CD4-positive, alpha-beta T cell treated with Interleukin-10 for 1 hour (primary cell): Measurements from ENCODE around the gene P2RY8.
"Not testable (repeated sequence)": the region's sequence is repeated elsewhere in the genome, so short reads cannot be mapped to it uniquely, and the experiment has no call there.

Experiments used
- DNase-seq: peaks from one replicate; pipeline ENCODE4 v3.0.0-alpha.2; 2020

P2RY8 gene, protein sequence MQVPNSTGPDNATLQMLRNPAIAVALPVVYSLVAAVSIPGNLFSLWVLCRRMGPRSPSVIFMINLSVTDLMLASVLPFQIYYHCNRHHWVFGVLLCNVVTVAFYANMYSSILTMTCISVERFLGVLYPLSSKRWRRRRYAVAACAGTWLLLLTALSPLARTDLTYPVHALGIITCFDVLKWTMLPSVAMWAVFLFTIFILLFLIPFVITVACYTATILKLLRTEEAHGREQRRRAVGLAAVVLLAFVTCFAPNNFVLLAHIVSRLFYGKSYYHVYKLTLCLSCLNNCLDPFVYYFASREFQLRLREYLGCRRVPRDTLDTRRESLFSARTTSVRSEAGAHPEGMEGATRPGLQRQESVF

DNA sequence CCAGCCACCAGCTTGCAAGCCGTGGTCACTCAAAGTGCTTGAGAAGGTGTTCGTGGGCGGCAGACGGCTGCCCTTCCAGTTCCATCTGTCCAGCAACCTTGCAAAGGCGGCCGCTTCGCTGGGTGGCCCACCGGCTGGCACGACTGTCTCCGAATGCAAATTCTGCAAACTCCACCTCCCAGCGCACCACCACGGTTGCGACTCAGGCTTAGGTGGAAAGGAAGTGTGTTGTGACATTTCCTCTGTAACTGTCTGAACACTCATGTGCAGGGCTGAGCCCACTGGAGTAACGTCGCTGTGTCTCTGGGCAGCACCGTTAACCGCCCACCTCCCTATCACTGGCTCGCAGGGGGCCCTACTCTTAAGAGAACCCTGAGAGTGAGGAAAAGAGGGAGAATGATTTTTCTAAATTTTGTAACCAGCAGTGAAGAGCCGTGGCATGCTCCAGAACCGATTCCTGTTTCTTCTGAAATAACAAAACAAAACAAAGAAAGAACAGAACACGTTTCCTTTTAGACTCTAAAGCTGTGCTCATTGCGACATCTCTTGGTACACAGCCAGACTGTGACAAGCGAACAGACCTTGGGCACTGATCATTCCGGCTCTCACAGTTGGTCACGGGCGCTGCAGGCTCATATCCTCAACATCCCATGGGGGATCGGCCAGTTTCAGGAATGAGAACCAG lies at the start of gene P2RY8:
P2RY8 (minus strand) TSS at position 155 of the 685 bp plus-strand sequence. CDS start 70,627 bp downstream, outside the sequence.
- DNase-seq = peak; percentile 78

DNA sequence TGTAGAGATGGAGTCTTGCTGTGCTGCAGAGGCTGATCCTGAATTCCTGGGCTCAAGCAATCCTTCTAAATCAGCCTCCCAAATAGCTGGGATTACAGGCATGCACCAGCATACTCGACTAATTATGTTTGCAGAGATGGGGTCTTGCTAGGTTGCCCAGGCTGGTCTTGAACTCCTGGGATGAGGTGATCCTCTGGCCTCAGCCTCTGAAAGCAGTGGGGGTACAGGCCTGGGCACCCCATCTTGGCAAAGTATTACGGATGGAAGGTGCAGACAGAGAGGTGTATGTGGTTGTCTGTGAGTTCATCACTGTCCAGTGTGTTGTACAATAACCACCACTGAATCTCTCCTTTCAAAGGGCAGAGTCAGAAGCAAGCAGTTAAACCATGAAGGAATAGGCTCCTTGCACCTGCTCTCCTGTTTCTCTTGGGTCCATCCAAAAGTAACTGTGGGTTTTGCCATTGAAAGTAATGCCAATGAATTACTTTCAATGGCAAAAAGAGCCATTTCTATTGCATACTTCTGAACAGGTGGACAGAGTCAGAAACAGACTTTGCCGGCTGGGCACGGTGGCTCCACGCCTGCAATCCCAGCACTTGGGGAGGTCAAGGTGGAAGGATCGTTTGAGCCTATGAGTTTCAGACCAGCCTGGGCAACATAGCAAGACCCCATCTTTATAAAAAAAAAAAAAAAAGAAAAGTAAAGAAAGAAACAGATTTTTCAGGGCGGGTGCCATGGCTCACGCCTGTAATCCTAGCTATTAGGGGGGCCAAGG lies 47.4 kb upstream of the P2RY8 start:
- DNase-seq = no peak

DNA sequence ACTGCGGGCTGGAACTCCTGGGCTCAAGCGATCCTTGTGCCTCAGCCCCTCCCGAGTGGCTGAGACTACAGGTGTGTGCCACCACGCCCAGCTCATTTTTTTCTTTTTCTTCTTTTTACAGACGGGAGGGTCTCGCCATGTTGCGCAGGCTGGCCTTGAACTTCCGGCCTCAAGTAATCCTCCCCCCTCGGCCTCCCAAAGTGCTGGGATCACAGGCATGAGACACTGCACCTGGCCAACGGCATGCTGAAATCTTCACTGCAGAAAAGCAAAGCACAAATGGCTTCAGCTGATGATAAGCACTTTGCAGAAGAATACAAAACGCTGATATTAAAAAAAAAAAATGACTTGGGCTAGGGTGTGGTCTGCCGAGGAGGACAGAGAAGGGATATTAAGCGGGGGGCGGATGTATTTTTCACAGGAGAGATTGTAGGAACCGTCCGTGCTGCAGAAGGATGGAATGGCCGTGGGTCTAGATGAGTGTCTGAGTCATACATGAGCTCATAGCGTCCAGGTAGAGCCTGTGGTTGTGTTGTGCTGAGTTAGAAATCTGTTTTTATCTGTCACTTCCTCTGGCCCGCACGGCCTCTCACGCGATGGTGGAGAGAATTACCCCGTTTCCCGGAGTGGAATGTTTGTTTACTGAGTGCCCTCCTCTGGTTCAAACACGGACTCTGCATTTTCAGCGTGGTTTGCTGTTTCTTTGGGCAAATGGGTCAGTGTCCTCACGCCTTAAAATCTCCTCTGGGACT lies 45.9 kb upstream of the P2RY8 start:
- peak; percentile 68 for DNase-seq

DNA sequence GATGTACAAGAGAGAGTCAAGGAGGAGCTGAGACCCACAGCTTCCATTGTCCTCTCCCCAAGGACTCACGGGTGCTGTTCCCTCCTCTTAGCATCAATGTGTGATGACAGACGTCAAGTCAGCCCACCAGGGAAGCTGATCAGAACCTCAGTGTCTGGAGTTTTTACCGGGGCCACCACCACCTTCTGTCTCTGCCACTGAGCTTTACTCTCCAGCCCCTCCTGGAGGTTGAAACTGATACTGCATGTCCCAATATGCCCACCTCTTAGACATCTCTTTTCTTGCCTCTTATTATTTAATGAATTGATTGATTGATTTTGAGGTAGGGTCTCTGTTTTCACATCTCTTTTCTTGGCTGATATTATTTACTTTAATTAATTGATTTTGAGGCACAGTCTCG lies 44.1 kb upstream of the P2RY8 start:
- peak; percentile 83 for DNase-seq

DNA sequence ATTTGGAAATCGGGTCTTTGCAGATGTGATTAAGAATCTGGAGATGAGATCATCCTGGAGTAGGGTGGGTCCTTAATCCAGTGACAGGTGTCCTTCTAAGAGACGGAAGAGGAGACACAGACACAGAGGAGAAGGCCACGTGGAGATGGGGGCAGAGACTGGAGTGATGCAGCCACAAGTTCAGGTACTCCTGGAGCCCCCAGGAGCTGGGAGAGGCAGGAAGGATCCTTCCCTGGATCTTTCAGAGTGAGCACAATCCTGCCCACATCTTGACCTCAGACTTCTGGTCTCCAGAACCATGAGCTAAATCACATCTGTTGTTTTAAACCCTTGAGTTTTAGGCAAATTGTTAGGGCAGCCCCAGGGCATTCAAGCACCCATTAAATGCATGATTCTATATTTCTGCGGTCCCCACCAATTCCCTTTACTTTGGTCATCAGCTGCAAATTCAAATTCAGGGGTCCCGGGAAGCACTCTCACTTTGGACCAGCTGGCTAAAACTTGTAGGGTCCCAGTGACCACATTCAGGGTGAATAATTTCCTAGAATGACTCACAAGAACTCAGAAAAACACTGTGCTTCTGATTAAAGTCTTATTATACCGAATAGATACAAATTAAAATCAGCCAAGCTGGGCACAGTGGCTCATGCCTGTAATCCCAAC lies 41.7 kb upstream of the P2RY8 start:
- no peak for DNase-seq

DNA sequence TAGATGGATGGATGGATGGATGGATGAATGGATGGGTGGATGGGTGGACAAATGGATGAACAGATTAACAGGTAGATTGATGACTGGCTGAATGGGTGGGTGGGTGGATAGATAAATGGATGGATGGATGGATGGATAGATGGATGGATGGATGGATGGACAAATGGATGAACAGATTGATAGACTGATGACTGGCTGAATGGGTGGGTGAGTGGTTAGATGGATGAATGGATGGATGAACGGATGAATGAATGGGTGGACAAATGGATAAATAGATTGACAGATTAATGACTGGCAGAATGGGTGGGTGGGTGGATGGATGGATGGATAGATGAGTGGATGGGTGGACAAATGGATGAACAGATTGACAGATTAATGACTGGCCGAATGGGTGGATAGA lies 40.9 kb upstream of the P2RY8 start:
- no peak for DNase-seq

DNA sequence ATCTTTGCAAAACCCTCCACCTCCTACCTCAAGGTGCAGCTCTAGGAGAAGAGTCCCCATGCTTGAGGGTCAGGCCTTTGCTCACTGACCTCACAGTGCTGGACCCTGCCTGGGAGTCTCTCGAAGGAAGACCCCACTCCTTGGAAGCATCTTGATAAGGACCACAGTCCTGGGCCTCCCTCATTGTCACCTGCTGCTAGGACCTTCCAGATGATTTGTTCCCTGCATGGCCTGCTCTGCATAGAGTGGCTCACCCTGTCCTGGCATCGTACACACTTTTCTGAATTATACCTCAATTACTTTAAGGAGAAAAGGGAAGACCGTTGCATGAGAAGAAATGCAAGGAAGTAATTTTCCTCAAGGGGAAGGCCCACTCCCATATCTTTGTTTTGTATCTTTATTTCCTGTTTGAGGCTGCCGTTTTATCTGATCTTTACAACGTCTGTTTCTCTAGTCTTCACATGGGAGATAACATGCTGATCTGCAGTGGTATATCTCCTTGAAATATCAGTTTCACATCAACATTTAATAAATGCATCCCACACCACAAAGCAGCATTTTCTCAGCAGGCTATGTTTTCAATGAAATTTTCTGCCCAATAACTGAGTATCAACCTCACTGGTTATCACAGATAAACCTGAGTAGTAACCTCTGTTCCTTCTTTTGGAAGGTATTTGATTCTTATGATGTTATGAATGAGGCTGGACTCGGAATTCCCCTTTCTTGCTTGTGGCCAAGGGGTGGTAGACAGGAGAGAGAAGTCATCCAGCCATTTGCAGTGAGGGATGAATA lies 39.4 kb upstream of the P2RY8 start:
- peak; percentile 53 for DNase-seq

DNA sequence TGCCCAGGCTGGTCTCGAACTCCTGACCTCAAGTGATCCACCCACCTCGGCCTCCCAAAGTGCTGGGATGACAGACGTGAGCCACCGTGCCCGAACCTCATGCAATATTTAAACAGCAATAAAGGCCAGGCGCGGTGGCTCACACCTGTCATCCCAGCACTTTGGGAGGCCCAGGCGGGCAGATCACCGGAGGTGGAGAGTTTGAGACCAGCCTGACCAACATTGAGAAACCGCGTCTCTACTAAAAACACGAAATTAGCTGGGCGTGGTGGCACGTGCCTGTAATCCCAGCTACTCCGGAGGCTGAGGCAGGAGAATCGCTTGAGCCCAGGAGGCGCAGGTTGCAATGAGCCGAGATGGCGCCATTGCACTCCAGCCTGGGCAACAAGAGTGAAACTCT lies 37.2 kb upstream of the P2RY8 start:
- not testable (repeated sequence) for DNase-seq

DNA sequence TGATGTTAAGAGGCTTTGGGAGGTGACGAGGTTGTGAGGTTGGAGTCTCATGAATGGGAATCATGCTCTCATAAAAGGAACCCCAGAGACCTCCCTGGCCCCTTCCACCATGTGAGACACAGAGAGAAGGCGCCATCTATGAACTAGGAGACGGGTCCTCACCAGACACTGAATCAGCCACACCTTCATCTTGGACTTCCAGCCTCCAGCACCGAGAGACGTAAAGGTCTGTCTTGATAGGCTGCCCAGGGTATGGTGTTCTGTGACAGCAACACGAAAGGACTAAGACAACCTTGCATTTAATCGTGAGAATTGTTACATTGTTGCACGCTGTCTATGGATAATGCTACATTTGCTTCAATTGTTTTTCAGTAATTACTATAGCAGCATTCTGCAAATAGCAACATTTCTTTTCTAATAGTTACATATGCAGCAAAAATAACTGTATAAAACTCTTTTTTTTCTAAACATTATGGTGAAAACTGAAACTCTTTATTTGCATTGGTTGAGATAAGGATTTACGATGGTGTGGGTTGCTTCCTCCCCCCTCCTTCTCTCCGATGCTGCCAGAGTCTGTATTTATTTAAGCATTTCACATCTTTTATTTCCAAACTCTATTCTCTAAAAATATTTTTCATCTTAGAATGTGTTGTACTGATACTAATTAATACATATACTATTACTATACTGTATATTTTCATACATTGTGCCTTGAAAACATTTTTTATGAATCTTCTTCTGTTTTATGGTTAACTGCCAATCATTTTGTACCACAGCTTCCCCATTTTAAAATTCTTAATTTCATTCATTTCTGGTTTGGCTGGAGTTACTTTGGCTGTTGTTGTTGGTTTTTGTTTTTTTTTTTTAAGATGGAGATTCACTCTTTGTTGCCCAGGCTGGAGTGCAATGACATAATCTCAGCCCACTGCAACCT lies 28.0 kb upstream of the P2RY8 start:
- DNase-seq = no peak

DNA sequence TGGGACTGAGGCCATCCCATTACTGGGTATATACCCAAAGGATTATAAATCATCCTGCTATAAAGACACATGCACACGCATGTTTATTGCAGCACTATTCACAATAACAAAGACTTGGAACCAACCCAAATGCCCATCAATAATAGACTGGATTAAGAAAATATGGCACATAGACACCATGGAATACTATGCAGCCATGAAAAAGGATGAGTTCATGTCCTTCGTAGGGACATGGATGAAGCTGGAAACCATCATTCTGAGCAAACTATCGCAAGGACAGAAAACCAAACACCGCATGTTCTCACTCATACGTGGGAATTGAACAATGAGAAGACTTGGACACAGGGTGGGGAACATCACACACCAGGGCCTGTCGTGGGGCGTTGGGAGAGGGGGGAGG lies 27.1 kb upstream of the P2RY8 start:
- not testable (repeated sequence) for DNase-seq

DNA sequence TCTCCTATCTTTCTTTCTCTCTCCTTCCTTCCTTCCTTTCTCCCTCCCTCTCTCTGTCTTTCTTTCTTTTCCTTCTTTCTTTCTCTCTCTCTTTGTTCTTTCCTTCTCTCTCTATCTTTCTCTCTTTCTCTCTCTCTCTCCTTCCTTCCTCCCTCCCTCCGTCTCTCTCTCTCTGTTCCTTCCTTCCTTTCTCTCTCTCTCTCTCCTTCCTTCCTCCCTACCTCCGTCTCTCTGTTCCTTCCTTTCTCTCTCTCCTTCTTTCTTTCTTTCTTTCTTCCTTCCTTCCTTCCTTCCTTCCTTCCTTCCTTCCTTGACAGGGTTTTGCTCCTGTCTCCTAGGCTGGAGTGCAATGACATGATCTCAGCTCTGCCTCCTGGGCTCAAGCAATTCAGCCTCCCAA lies 24.2 kb upstream of the P2RY8 start:
- DNase-seq = no peak

DNA sequence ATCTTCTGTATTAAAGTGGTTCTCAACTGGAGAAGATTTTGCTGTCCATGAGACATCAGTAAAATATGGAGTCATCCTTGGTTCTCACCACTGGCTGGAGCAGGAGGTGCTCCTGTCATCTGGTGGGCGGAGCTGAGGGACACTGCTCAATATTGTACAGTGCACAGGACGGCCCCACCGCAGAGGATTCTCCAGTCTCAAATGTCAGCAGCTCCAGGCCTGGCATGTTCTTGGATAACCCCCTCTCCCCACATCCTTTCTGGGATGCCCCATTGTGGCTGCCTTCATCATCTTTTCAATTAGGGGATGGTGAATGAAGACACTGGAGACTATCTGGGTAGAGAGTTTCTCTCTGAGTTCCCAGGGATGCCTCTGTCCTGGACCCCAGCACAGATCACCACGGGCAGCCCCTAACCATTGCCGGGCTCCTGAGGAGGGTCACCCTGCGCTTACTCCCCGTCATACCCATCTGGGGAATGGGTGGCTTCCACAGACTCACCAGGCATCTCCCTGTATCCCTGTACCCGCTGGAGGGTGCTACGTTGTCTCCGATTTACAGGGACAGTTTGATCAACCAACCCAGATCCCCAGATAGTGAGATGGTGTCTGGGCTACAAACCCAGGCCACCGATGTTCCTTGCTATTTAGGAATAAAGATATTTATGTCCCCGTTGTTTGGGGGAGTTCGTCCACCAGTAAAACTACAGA lies 21.9 kb upstream of the P2RY8 start:
- DNase-seq = no peak

DNA sequence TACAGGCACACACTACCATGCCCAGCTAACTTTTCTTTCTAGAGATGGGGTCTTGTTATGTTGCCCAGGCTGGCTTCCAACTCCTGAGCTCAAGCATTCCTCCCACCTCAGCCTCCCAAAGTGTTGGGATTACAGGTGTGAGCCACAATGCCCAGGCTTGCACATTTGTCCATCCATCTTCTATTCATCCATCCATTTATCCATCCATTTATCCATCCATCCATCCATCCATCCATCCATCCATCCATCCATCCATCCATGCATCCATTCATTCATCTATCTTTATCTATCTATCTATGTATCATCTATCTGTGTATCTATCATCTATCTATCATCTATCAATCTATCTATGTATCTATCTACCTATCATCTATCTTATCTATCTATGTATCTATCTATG lies 20.5 kb upstream of the P2RY8 start:
- DNase-seq = not testable (repeated sequence)

DNA sequence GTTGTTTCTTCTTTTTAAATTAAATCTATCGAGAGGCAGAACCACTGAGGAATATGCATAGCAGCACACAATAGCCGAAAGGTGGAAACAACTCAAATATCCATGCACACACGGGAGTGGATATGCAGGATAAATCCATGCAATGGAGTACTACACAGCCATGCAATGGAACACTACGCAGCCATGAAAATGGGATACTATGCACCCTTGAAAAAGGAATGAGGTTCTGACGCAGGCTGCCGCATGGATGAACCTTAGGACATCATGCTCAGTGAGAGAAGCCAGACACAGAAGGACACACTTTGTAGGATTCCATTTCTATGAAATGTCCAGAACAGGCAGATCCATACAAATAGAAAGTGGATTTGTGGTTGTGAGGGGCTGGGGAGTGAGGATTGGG lies 18.4 kb upstream of the P2RY8 start:
- no peak for DNase-seq

DNA sequence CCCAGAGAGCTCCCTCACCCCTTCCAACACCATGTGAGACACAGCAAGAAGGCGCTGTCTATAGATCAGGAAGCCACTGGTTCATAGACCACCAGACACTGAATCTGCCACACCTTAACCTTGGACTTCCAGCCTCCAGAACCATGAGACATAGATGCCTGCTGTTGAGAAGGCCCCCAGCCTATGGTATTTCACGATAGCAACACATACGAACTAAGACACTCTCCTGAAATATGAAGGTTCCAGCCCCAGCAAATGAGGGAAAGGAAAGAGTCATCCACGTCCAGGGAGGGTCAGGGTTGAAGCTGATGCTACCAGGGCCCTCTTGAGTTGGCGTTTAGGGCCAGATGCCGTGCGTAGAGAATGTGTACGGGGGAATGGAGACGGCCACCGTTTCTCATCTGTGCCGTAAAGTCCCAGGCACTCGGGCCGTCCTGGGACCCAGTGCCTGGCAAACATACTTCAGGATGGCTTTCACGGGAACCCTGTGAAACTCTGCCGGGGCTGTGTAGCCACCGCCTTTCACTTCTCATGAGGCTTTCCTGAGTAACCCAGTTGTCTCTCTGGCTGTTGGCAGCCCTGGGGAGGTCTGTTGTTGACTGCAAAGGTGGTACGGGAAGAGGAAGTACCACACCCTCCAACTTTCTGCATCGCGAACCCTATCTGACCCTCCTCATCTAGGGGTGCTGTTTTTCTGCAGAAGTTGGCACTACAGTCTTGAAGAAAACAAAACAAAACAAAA lies 17.7 kb upstream of the P2RY8 start:
- peak; percentile 81 for DNase-seq

DNA sequence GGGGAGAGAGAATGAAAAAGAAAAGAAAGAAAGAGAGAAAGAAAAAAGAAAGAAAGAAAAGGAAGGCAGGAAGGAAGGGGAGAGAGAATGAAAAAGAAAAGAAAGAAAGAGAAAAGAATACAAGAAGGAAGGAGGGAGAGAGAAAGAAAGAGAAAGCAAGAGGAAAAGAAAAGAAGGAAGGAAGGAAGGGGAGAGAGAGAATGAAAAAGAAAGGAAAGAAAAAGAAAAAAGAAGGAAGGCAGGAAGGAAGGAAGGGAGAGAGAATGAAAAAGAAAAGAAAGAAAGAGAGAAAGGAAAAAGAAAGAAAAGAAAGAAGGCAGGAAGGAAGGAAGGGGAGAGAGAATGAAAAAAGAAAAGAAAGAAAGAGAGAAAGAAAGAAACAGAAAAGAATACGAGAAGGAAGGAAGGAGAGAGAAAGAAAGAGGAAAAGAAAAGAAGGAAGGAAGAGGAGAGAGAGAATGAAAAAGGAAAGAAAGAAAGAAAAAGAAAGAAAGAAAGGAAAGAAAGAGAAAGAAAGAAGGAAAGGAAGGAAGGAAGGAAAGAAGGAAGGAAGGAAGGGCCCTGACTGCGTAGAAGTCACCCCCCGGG lies 15.1 kb upstream of the P2RY8 start:
- no peak for DNase-seq

DNA sequence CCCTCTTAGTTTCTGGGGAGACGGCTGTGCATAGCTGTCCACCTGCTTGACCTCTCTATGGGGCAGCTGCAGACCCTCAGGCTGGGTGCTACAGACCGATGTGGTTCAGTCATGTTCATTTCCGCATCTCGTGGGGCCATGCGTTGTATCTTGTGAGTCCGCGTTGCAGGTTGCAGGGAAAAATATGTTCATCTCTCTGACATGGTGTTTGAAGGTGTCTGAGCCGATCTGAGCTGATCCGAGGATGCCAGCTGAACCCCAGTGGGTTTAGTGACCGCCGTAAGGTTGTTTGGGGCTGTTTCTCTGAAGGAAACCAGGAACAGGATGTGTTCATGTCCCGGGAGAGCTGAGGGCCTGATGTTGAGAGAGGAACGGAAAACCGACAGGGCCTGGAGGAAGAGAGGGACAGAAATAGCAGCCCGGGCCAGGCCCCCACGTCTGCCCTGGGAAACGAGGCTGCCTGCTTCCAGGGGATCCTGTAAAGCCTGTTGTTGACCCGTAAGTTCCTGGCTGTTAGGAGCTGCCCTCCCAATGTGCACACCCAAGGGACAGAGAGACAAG lies 9.8 kb upstream of the P2RY8 start:
- no peak for DNase-seq

DNA sequence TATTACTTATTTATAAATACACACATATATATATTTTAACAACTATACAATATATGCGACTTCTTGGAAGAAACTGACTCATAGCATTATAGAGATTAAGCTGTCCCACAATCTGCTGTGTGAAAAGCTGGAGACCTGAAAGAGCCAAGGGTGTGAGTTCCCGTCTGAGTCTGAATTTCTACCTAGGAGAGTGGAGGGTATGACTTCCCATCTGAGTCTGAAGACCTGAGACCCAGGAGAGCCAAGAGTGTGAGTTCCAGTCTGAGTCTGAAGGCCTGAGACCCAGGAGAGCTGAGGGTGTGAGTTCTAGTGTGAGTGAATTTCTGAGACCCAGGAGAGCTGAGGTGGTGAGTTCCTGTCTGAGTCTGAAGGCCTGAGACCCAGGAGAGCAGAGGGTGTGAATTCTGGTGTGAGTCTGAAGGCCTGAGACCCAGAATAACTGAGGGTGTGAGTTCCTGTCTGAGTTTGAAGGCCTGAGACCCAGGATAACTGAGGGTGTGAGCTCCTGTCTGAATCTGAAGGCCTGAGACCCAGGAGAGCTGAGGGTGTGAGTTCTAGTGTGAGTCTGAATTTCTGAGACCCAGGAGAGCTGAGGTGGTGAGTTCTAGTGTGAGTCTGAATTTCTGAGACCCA lies 8.9 kb upstream of the P2RY8 start:
- DNase-seq = no peak
